Stimulated activated CD8-positive, alpha-beta memory T cell treated with anti-CD3 and anti-CD28 coated beads, Interleukin-12 subunit alpha, Interleukin-12 subunit beta, amount 100 ng/mL, for 4 hours (primary cell): ENCODE measurements around the gene CCDC191.

Experiments used
- DNase-seq: peaks from one replicate; pipeline ENCODE4 v3.0.0-alpha.2; 2020; ENCODE audit warnings: low read depth

CCDC191 gene

GRCh38 chr3:114056130-114057010, at the start of gene CCDC191, which contains the start of gene QTRT2:
TSS of gene CCDC191 (minus strand) at chr3:114056526. CDS start at chr3:114056466, 60 bp downstream.
TSS of gene QTRT2 (plus strand) at chr3:114056737. CDS start at chr3:114065258, 8,521 bp downstream.
- DNase-seq, result peak; percentile 94

- DNase-seq, result no peak
These were observed 48.1 kb upstream of the CCDC191 start for GRCh38 chr3:114104414-114104813.

GRCh38 chr3:114103858-114104257, 47.5 kb upstream of the CCDC191 start:
- DNase-seq, result no peak

GRCh38 chr3:114103181-114103580, 46.9 kb upstream of the CCDC191 start:
- DNase-seq, result no peak

GRCh38 chr3:114101101-114101500, 44.8 kb upstream of the CCDC191 start:
- no peak for DNase-seq

GRCh38 chr3:114095796-114096195, 39.5 kb upstream of the CCDC191 start:
- no peak for DNase-seq

- DNase-seq, result no peak
These were observed 37.3 kb upstream of the CCDC191 start for GRCh38 chr3:114093596-114093995.

GRCh38 chr3:114093016-114093380, 36.7 kb upstream of the CCDC191 start:
- DNase-seq, result no peak

GRCh38 chr3:114092151-114093015, 36.1 kb upstream of the CCDC191 start:
- no peak for DNase-seq

- DNase-seq, result no peak
These were observed 33.3 kb upstream of the CCDC191 start for GRCh38 chr3:114089675-114090074.

- no peak for DNase-seq
These were observed 30.0 kb upstream of the CCDC191 start for GRCh38 chr3:114086356-114086755.

- no peak for DNase-seq
These were observed 26.8 kb upstream of the CCDC191 start for GRCh38 chr3:114083112-114083511.

GRCh38 chr3:114081037-114081436, 24.7 kb upstream of the CCDC191 start:
- DNase-seq, result no peak

GRCh38 chr3:114080201-114080600, 23.9 kb upstream of the CCDC191 start:
- DNase-seq, result no peak

- no peak for DNase-seq
These were observed 23.4 kb upstream of the CCDC191 start for GRCh38 chr3:114079761-114080160.

GRCh38 chr3:114078126-114078525, 21.8 kb upstream of the CCDC191 start:
- no peak for DNase-seq

- no peak for DNase-seq
These were observed 20.4 kb upstream of the CCDC191 start for GRCh38 chr3:114076711-114077110.

GRCh38 chr3:114071786-114072185, 15.5 kb upstream of the CCDC191 start:
- DNase-seq, result no peak

- no peak for DNase-seq
These were observed 12.0 kb upstream of the CCDC191 start for GRCh38 chr3:114068336-114068735.

- DNase-seq, result no peak
These were observed 11.5 kb upstream of the CCDC191 start for GRCh38 chr3:114067804-114068203.

GRCh38 chr3:114060906-114061655, 4.8 kb upstream of the CCDC191 start:
- no peak for DNase-seq

- DNase-seq, result no peak
These were observed 2.3 kb upstream of the CCDC191 start for GRCh38 chr3:114058646-114059045.
